ENCODE results near the gene MPP7.
"Not testable (repeated sequence)": the region's sequence is repeated elsewhere in the genome, so short reads cannot be mapped to it uniquely, and the experiment has no call there.

The MPP7 gene

GRCh38 chr10:28302638-28303488, at the start of gene MPP7:
MPP7 (minus strand) TSS chr10:28303064; CDS start chr10:28238604, 64,460 bp downstream.
- no peak for TF ChIP-seq ZNF274 (IDR thresholded peaks at IDR 0.05; ENCODE audit: low read depth, low read length)
- peak within 1 kb of the TSS; percentile 83 for H3K4me3 ChIP-seq (ENCODE audit: low read length)

- no peak overlapping the region for H3K4me3 ChIP-seq (ENCODE audit: low read length)
Observed at GRCh38 chr10:28349892-28350291, 47.0 kb upstream of the MPP7 start.

DNA sequence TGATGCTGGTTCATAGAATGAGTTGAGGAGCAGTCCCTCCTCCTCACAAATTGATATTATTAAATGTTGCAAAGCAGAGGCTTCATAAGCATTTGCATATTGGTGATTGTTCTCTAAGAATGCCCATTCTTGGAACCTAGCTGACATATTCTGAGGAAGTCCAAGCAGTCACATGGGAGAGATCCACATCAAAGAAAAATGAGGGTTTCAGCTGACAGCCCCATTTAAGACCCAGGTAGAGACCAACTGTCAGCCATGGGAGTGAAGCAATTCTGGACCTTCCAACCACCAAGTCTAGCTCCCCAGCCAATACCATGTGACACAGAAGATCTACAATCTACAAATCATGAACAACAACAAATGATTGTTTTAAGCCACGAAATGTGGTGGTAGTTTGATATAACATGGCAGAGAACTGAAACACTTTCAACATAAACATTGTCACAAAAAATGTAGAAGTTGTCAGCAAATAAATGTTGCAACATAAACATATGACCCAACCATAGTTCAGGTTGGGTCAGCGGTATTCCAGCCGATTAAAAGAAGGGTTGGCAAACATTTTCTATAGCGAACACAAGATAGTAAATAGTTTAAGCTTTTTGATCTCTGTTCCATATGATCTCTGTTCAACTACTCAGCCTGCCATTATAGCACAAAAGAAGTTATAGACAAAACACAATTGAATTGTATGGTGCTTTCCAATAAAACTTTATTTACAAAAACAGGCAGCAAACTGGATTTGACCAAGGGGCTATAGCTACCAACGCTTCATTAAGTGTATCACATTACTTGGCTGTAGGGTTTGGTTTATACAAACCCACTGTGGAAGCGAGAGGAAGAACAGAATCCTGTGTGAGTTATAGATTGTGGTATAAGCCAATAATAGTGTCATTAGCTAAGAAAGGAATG, 41.4 kb upstream of the MPP7 start:
- TF ChIP-seq ZNF274 (IDR thresholded peaks at IDR 0.05; ENCODE audit: low read depth, low read length), result no peak
- H3K4me3 ChIP-seq (ENCODE audit: low read length), result no peak overlapping the region

More at GRCh38 chr10:28349892-28350291, 47.0 kb upstream of the MPP7 start:
- no peak for TF ChIP-seq ZNF274 (IDR thresholded peaks at IDR 0.05; ENCODE audit: low read depth, low read length)

DNA sequence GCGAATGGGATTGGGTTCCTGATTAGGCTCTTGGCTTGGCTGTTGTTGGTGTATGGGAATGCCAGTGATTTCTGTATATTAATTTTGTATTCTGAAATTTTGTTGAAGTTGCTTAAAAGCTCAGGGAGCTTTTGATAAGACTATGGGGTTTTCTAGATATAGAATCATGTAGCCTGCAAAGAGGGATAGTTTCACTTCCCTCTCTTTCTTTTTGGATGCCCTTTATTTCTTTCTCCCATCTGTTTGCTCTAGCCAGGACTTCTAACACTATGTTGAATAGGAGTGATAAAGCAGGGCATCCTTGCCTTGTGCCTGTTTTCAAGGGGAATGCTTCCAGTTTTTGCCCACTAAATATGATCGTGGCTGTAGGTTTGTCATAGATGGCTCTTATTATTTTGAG, 40.4 kb upstream of the MPP7 start:
- no peak for TF ChIP-seq ZNF274 (IDR thresholded peaks at IDR 0.05; ENCODE audit: low read depth, low read length)
- H3K4me3 ChIP-seq (ENCODE audit: low read length), result no peak overlapping the region

DNA sequence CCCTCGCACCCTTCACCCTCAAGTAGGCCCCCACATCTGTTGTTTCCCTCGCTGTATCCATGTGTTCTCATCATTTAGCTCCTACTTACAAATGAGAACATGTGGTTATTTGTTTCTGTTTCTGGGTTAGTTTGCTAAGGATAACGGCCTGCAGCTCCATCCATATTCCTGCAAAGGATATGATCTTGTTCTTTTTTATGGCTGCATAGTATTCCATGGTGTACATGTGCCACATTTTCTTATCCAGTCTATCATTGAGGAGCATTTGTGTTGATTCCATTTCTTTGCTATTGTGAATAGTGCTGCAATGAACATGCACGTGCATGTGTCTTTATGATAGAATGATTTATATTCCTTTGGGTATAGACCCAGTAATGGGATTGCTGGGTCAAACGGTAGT, 38.8 kb upstream of the MPP7 start:
- not testable (repeated sequence) for H3K4me3 ChIP-seq (ENCODE audit: low read length)

DNA sequence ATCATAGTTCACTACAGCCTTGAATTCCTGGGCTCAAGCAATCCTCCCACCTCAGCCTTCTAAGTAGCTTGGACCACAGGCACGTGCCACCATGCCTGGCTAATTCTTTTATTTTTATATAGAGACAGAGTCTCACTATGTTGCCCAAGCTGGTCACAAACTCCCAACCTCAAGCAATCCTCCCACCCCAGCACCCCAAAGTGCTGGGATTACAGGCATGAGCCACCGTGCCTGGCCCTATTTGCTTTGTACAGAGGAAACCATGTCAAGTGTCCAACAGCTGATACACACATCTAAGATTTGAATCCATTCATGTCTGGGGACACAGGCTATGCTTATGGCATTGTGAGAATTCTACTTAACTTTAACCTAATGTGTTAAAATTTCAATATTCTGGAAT, 29.9 kb upstream of the MPP7 start:
- no peak overlapping the region for H3K4me3 ChIP-seq (ENCODE audit: low read length)
- TF ChIP-seq ZNF274 (IDR thresholded peaks at IDR 0.05; ENCODE audit: low read depth, low read length), result no peak

DNA sequence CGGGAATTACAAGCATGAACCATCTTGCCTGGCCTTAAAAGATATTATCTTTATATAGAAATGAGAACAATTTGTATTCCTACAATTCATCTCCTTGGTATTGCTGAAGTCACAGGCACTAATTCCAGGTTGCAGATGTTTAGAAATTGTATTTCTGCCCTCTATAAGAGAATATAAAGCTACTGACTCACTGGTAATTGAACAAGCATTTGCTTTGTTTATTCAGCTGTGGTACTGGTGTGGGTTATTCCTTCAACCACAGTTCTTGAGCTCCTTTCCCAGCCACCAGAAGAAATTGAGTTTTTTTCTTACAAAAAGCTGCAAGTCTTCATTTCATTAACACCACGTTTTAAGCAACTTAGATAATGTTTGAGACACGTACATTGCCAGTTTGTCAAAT, 29.0 kb upstream of the MPP7 start:
- TF ChIP-seq ZNF274 (IDR thresholded peaks at IDR 0.05; ENCODE audit: low read depth, low read length), result no peak
- no peak overlapping the region for H3K4me3 ChIP-seq (ENCODE audit: low read length)

- H3K4me3 ChIP-seq (ENCODE audit: low read length), result no peak overlapping the region
- no peak for TF ChIP-seq ZNF274 (IDR thresholded peaks at IDR 0.05; ENCODE audit: low read depth, low read length)
Observed at GRCh38 chr10:28331066-28331465, 28.2 kb upstream of the MPP7 start.

GRCh38 chr10:28328346-28328745, 25.5 kb upstream of the MPP7 start:
- no peak for TF ChIP-seq ZNF274 (IDR thresholded peaks at IDR 0.05; ENCODE audit: low read depth, low read length)
- no peak overlapping the region for H3K4me3 ChIP-seq (ENCODE audit: low read length)

DNA sequence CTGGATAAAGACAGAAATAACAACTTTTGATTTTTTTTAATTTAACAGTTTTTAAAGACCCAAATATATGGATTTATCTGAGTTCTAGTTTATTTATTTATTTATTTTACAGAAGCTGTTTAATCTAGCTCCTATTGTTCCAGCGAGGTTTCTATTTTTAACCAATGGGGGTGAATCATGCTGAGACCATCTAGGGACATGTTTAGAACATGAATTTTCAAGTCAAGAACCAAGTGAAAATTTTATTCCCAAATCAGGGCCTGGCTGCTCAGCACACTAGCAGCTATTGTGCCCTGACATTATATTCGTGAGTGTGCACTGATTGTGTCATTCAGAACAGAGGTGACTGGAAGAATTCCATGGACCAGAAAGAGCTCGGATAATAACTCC, 24.6 kb upstream of the MPP7 start:
- no peak overlapping the region for H3K4me3 ChIP-seq (ENCODE audit: low read length)
- TF ChIP-seq ZNF274 (IDR thresholded peaks at IDR 0.05; ENCODE audit: low read depth, low read length), result no peak

GRCh38 chr10:28326516-28327490, 23.9 kb upstream of the MPP7 start:
- H3K4me3 ChIP-seq (ENCODE audit: low read length), result no peak overlapping the region
- no peak for TF ChIP-seq ZNF274 (IDR thresholded peaks at IDR 0.05; ENCODE audit: low read depth, low read length)

DNA sequence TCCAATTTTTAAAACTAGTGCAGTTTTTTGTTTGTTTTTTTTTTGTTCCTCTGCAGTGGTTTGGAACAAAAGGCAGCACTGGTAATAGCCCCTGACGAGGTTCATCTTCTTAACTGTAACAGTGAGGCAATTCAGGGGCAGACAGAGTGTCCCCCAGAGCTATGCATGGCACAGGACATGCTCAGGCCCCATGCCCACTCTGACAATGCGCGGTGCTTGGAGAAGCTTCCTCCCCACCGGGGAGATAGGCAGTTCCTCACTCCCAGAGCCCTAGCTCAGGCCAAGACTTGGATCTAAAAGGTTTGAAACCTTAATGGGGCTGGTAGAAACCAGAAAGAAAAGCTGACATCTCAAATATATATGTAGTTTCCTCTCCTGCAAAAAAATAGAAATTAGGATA, 17.9 kb upstream of the MPP7 start:
- H3K4me3 ChIP-seq (ENCODE audit: low read length), result no peak overlapping the region
- no peak for TF ChIP-seq ZNF274 (IDR thresholded peaks at IDR 0.05; ENCODE audit: low read depth, low read length)

DNA sequence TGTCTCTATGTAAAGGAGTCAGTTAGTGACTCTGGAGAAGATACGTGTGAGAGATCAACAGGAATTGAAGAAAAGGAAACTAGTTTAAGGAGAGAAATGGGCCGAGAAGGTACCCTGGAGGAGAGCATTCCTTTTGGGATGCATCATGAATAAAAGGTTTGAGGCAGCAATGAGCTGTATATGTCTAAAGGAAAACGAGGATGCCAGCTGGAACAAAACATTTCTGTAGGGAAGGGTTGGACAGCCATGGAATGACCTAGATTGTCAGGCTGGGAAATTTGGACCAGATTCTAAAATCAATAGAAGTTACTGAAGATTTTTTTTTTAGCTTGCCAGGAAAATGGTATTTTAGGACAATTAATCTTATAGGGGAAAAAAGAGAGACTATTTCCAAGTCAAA, 17.2 kb upstream of the MPP7 start:
- H3K4me3 ChIP-seq (ENCODE audit: low read length), result no peak overlapping the region
- TF ChIP-seq ZNF274 (IDR thresholded peaks at IDR 0.05; ENCODE audit: low read depth, low read length), result no peak

- not testable (repeated sequence) for H3K4me3 ChIP-seq (ENCODE audit: low read length)
Observed at GRCh38 chr10:28319061-28319460, 16.2 kb upstream of the MPP7 start.

All from GM08714 (cell line).